HUES64 (cell line): ENCODE results near the gene RTTN.

ENCODE experiments used
- H3K27ac ChIP-seq: 2 replicates; pipeline ENCODE4 v1.7.0; 2013; ENCODE audit warnings: low read depth, low read length, inconsistent platforms
- H3K27me3 ChIP-seq: 2 replicates; pipeline ENCODE4 v1.6.1; 2013; ENCODE audit warnings: mild to moderate bottlenecking, low read length; ENCODE audit not compliant: insufficient read depth
- H3K36me3 ChIP-seq: 2 replicates; pipeline ENCODE4 v1.6.1; 2013; ENCODE audit warnings: mild to moderate bottlenecking, low read length; ENCODE audit not compliant: insufficient read depth
- H3K4me1 ChIP-seq: 2 replicates; pipeline ENCODE4 v1.6.1; 2013; ENCODE audit warnings: mild to moderate bottlenecking, low read length, moderate library complexity; ENCODE audit not compliant: insufficient read depth
- H3K4me3 ChIP-seq: 2 replicates; pipeline ENCODE4 v1.5.1; 2013; ENCODE audit warnings: mild to moderate bottlenecking, low read length, moderate library complexity
- H3K9ac ChIP-seq: 2 replicates; pipeline ENCODE4 v1.6.1; 2013; ENCODE audit warnings: mild to moderate bottlenecking, low read depth, low read length
- H3K9me3 ChIP-seq: 2 replicates; pipeline ENCODE4 v1.6.1; 2013; ENCODE audit warnings: low read depth, low read length; ENCODE audit not compliant: insufficient read depth
- WGBS: fragments of 150-250, 120-280 bp; methylation state at CpG from one replicate; pipeline ENCODE4 v1.1.7; 2013; ENCODE audit warnings: missing lambda C conversion rate; 5-methylcytosine and 5-hydroxymethylcytosine counted together

Gene RTTN

GRCh38 chr18:70200286-70200685, 5.2 kb downstream of the RTTN start:
- Histone ChIP-seq H3K27me3 (no peaks in the 10 kb centered on the region), H3K36me3 (peaks cover 75% of the 10 kb centered on the region), H3K9ac (no peak overlapping the region), H3K9me3 (no peaks in the 10 kb centered on the region), H3K27ac (no peak overlapping the region; the same call in 1 of the 2 replicates), H3K4me1 (peaks cover 3% of the 10 kb centered on the region; the same call in 1 of the 2 replicates), H3K4me3 (no peak overlapping the region)
- WGBS: 0% methylated on average over 1 of the region's 1 CpG

DNA sequence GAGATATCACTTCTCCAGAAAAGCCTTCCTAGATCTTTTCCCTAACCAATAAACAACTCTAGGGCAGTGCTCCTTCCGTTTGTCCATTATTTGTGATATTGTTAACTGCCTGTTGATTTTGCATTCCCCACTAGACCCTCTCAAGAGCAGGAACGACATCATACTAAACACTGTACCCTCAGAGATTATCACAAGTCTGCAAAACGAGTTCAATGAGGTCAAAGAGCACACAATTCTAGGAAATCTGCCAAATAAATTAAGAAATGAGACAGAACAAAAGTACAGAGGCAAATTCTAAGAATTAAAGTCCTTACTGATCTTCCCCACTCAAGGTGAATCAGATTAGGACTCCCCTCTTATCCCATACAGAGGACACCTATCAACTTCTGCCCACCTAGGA, 7.6 kb downstream of the RTTN start:
- Histone ChIP-seq H3K9ac (no peak overlapping the region), H3K27ac (no peak overlapping the region), H3K27me3 (no peaks in the 10 kb centered on the region), H3K9me3 (no peaks in the 10 kb centered on the region), H3K4me3 (no peak overlapping the region), H3K36me3 (peaks cover 90% of the 10 kb centered on the region), H3K4me1 (no peaks in the 10 kb centered on the region)
- 89% methylated on average over 3 of the region's 3 CpGs for WGBS

DNA sequence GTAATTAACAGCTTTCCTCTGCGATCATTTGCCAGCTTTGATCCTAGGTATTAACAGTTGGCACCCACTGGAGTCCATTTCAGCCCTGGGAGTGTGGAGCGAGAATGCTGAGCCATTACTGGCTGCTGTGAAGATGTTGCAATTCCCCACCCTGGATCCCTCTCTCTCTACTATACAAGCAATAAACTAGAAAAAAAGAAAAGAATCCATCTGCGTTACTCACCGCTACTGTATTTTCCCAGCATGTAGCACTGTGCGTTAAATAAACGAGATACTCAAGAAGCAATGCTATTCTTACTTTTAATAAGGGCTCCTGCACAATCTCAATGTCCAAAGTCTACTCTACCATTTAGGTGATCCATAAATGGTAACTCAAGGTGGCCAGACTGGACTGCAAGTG, 8.5 kb downstream of the RTTN start:
- peaks cover 93% of the 10 kb centered on the region for H3K36me3 ChIP-seq

GRCh38 chr18:70195852-70196434, 9.5 kb downstream of the RTTN start:
- 83% methylated on average over 4 of the region's 5 CpGs for WGBS
- H3K9ac ChIP-seq: no peak overlapping the region

More for the DNA sequence above, 8.5 kb downstream of the RTTN start:
- Histone ChIP-seq H3K4me1 (no peaks in the 10 kb centered on the region), H3K27me3 (no peaks in the 10 kb centered on the region), H3K27ac (no peak overlapping the region), H3K9me3 (no peaks in the 10 kb centered on the region), H3K4me3 (no peak overlapping the region), H3K9ac (no peak overlapping the region)
- 98% methylated on average over 6 of the region's 6 CpGs for WGBS

GRCh38 chr18:70195014-70195614, 10.4 kb downstream of the RTTN start:
- no peaks in the 10 kb centered on the region for H3K9me3 ChIP-seq
- 86% methylated on average over 3 of the region's 3 CpGs for WGBS
- H3K9ac ChIP-seq: no peak overlapping the region
- H3K4me3 ChIP-seq: no peak overlapping the region
- H3K27ac ChIP-seq: no peak overlapping the region
- H3K4me1 ChIP-seq: no peaks in the 10 kb centered on the region
- no peaks in the 10 kb centered on the region for H3K27me3 ChIP-seq
- H3K36me3 ChIP-seq: peaks cover 93% of the 10 kb centered on the region

More at GRCh38 chr18:70195852-70196434, 9.5 kb downstream of the RTTN start:
- Histone ChIP-seq H3K36me3 (peaks cover 97% of the 10 kb centered on the region), H3K4me3 (no peak overlapping the region), H3K4me1 (no peaks in the 10 kb centered on the region), H3K27ac (no peak overlapping the region), H3K27me3 (no peaks in the 10 kb centered on the region), H3K9me3 (no peaks in the 10 kb centered on the region)

DNA sequence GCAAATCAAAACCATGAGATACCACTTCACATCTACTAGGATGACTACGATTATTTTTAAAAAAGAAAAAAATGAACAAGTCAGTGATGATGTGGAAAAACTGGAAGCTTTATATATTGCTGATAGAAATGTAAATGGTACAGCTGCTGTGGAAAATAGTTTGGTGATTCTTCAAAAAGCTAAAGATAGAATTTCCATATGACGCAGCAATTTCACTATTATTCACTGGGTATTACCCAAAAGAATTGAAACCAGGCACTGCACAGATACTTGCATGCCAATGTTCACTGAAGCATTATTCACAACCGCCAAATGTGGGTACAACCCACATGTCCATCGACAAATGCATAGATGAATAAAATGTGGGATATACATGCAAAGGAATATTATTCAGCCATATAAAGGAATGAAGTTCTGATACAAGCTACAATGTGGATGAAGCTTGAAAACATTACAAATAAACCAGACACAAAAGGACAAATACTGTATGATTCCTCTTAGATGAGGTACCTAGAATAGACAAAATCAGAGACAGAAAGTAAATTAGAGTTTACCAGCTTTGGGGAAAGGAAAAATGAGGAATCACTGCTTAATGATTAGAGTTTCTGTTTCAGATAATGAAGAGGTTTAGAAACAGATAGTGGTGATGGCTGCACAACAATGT, 11.1 kb downstream of the RTTN start:
- peaks cover 94% of the 10 kb centered on the region for H3K36me3 ChIP-seq
- H3K4me1 ChIP-seq: no peaks in the 10 kb centered on the region
- H3K4me3 ChIP-seq: no peak overlapping the region
- H3K9me3 ChIP-seq: no peaks in the 10 kb centered on the region
- H3K9ac ChIP-seq: no peak overlapping the region
- H3K27me3 ChIP-seq: no peaks in the 10 kb centered on the region
- no peak overlapping the region for H3K27ac ChIP-seq
- WGBS: 94% methylated on average over 3 of the region's 4 CpGs

- no peaks in the 10 kb centered on the region for H3K9me3 ChIP-seq
- no peak overlapping the region for H3K9ac ChIP-seq
- H3K27me3 ChIP-seq: no peaks in the 10 kb centered on the region
- H3K4me3 ChIP-seq: no peak overlapping the region
- 95% methylated on average over 3 of the region's 3 CpGs for WGBS
- H3K4me1 ChIP-seq: no peaks in the 10 kb centered on the region
- H3K36me3 ChIP-seq: peaks cover 89% of the 10 kb centered on the region
- no peak overlapping the region for H3K27ac ChIP-seq
These were observed 15.0 kb downstream of the RTTN start for GRCh38 chr18:70190529-70190928.

GRCh38 chr18:70188113-70188512, 17.4 kb downstream of the RTTN start:
- Histone ChIP-seq H3K27me3 (no peaks in the 10 kb centered on the region), H3K4me1 (no peaks in the 10 kb centered on the region), H3K27ac (no peak overlapping the region), H3K36me3 (peaks cover 79% of the 10 kb centered on the region), H3K9ac (no peak overlapping the region), H3K4me3 (no peak overlapping the region), H3K9me3 (no peaks in the 10 kb centered on the region)

- Histone ChIP-seq H3K9ac (no peak overlapping the region), H3K36me3 (peaks cover 47% of the 10 kb centered on the region), H3K27me3 (no peaks in the 10 kb centered on the region), H3K27ac (no peak overlapping the region), H3K4me3 (no peak overlapping the region), H3K4me1 (peaks cover 4% of the 10 kb centered on the region; the same call in 1 of the 2 replicates), H3K9me3 (no peaks in the 10 kb centered on the region)
- 95% methylated on average over 2 of the region's 2 CpGs for WGBS
These were observed 22.0 kb downstream of the RTTN start for GRCh38 chr18:70183441-70183840.

DNA sequence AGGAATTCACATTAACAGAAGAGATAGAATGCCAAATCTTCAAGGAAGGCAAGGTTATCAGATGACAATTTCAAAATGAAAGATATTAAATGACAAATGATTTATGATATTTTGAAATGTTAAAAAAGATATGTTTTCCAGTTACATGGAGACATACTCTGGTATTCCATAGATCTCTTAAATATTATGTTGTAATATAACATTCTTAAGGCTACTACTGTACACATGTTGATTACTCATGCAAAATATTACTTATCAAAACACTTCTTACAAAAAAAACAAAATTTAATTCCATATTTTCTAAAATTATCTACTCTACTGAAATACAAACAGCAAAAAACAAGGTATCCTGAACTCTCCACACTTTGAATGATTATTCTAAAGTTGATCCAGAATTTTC, 22.9 kb downstream of the RTTN start:
- H3K27ac ChIP-seq: no peak overlapping the region

GRCh38 chr18:70181725-70182124, 23.8 kb downstream of the RTTN start:
- Histone ChIP-seq H3K4me3 (no peak overlapping the region), H3K9ac (no peak overlapping the region), H3K4me1 (peaks cover 4% of the 10 kb centered on the region; the same call in 1 of the 2 replicates), H3K9me3 (no peaks in the 10 kb centered on the region), H3K36me3 (peaks cover 30% of the 10 kb centered on the region), H3K27ac (no peak overlapping the region), H3K27me3 (no peaks in the 10 kb centered on the region)

More for the DNA sequence above, 22.9 kb downstream of the RTTN start:
- Histone ChIP-seq H3K9ac (no peak overlapping the region), H3K36me3 (peaks cover 38% of the 10 kb centered on the region), H3K4me3 (no peak overlapping the region), H3K27me3 (no peaks in the 10 kb centered on the region), H3K4me1 (peaks cover 4% of the 10 kb centered on the region; the same call in 1 of the 2 replicates), H3K9me3 (no peaks in the 10 kb centered on the region)
